HCT116 (cell line): ENCODE measurements around the gene CA7. TPM values are rescaled to one million over a fixed set of nuclear protein-coding genes. Genes with fewer than 3 reads are reported as not detected.
A peak's percentile ranks its signal among the peaks of the same experiment; 100 is the strongest.

Source experiments
- ATAC-seq: fragments of 200-7000 bp; cut with Tn5 transposase; 2 replicates; pipeline ENCODE4 v1.9.1; 2020; ENCODE audit warnings: mild to moderate bottlenecking, moderate library complexity
- BruUV-seq: library from RNA; stranded (reverse); fragments of 400-500 nt; replicated peaks from 2 replicates; lab custom pipeline; 2021; lab: Mats Ljungman, UMichigan
- CTCF ChIA-PET: fragments of 300-600 bp; sonication (Branson Sonifier 250); formaldehyde crosslinking; loops from one replicate; lab custom pipeline; 2021; ENCODE audit warnings: antibody characterized with exemption; lab: Charles Lee
- POLR2A ChIA-PET: fragments of 300-600, 350-600 bp; sonication (Branson Sonifier 250); formaldehyde crosslinking; loops from one replicate; lab custom pipeline; 2021; ENCODE audit warnings: antibody characterized with exemption; lab: Charles Lee
- RAD21 ChIA-PET, 2 experiments: fragments of 300-600 bp; sonication (Branson Sonifier 250); formaldehyde crosslinking; loops; one replicate each; lab custom pipeline; 2023; ENCODE audit warnings: low total read pairs in 2 of 2; ENCODE audit not compliant: uncharacterized antibody in 2 of 2, unreplicated experiment in 2 of 2, low non-redundant PET in 1 of 2; lab: Charles Lee
- DNase-seq: peaks from one replicate; pipeline ENCODE4 v3.0.0-alpha.2; 2010; ENCODE audit warnings: low read depth, low spot score
- H2AFZ ChIP-seq: fragments of 200-600 bp; shearing (Covaris generic), sonication (generic); 2 replicates; pipeline ENCODE4 v1.6.1; 2017; ENCODE audit warnings: low read depth, mixed run types, mixed read lengths, antibody characterized with exemption, low read length; ENCODE audit not compliant: poor library complexity, severe bottlenecking
- H3K27ac ChIP-seq: 2 replicates; pipeline ENCODE4 v1.5.1; 2012; ENCODE audit warnings: low read depth, low read length
- H3K27me3 ChIP-seq: fragments of 200-600 bp; sonication (generic); 2 replicates; pipeline ENCODE4 v1.6.1; 2016; ENCODE audit warnings: mixed run types, low read length, mixed read lengths; ENCODE audit not compliant: insufficient read depth
- H3K36me3 ChIP-seq, 2 experiments: fragments of 200-500 bp in 1 of 2; fragments of 200-600 bp in 1 of 2; sonication (Bioruptor generic) in 1 of 2; sonication (generic) in 1 of 2; 2 replicates each; pipeline versions ENCODE4 v1.5.1 to v1.6.1; 2014 to 2016; ENCODE audit warnings: low read length in 2 of 2, inconsistent platforms in 1 of 2, mixed read lengths in 1 of 2, mixed run types in 1 of 2; ENCODE audit not compliant: insufficient read depth in 2 of 2, control insufficient read depth in 1 of 2
- H3K4me1 ChIP-seq, 2 experiments: fragments of 200-600 bp in 1 of 2; sonication (generic) in 1 of 2; 2 replicates each; pipeline versions ENCODE4 v1.5.1 to v1.6.1; 2012 to 2017; ENCODE audit warnings: low read length in 2 of 2, inconsistent platforms in 1 of 2, mild to moderate bottlenecking in 1 of 2, mixed read lengths in 1 of 2, mixed run types in 1 of 2, moderate library complexity in 1 of 2; ENCODE audit not compliant: insufficient read depth in 2 of 2, control insufficient read depth in 1 of 2
- H3K4me2 ChIP-seq: fragments of 200-600 bp; sonication (generic); 2 replicates; pipeline ENCODE4 v1.6.1; 2017; ENCODE audit warnings: mixed run types, low read length, mixed read lengths
- H3K4me3 ChIP-seq, 2 experiments: fragments of 200-600 bp in 1 of 2; sonication (generic) in 1 of 2; replicated peaks in 1 of 2; 2 replicates each; pipeline ENCODE4 v1.5.1; 2011 to 2016; ENCODE audit warnings: low read length in 2 of 2, control low read depth in 1 of 2, low read depth in 1 of 2, mild to moderate bottlenecking in 1 of 2, mixed read lengths in 1 of 2, mixed run types in 1 of 2
- H3K79me2 ChIP-seq: fragments of 200-600 bp; sonication (generic); 2 replicates; pipeline ENCODE4 v1.6.1; 2017; ENCODE audit warnings: mild to moderate bottlenecking, mixed run types, low read length, moderate library complexity, mixed read lengths; ENCODE audit not compliant: insufficient read depth
- H3K9ac ChIP-seq: fragments of 200-600 bp; sonication (generic); 2 replicates; pipeline ENCODE4 v1.6.1; 2016; ENCODE audit warnings: low read length, mixed read lengths
- H3K9me2 ChIP-seq: fragments of 200-600 bp; sonication (generic), shearing (Covaris generic); 2 replicates; pipeline ENCODE4 v1.6.1; 2017; ENCODE audit warnings: mixed run types, mild to moderate bottlenecking, moderate library complexity; ENCODE audit not compliant: insufficient read depth
- H3K9me3 ChIP-seq, 2 experiments: fragments of 200-500 bp in 1 of 2; fragments of 200-600 bp in 1 of 2; sonication (Bioruptor generic) in 1 of 2; sonication (generic) in 1 of 2; 2 replicates each; pipeline ENCODE4 v1.6.1; 2014 to 2017; ENCODE audit warnings: low read length in 2 of 2, mixed read lengths in 2 of 2, inconsistent platforms in 1 of 2, low read depth in 1 of 2, mild to moderate bottlenecking in 1 of 2, mixed run types in 1 of 2, moderate library complexity in 1 of 2; ENCODE audit not compliant: control insufficient read depth in 1 of 2, insufficient read depth in 1 of 2
- H4K20me1 ChIP-seq: fragments of 200-600 bp; sonication (generic), shearing (Covaris generic); 2 replicates; pipeline ENCODE4 v1.6.1; 2017; ENCODE audit warnings: mixed run types, mild to moderate bottlenecking, moderate library complexity; ENCODE audit not compliant: insufficient read depth
- CBX3 ChIP-seq: IDR thresholded peaks from 2 replicates; pipeline ENCODE4 v1.6.1; 2012; ENCODE audit warnings: low read depth
- CEBPB ChIP-seq: IDR thresholded peaks from 2 replicates; pipeline ENCODE4 v1.6.1; 2012; ENCODE audit warnings: low read depth
- EGR1 ChIP-seq: IDR thresholded peaks from 2 replicates; pipeline ENCODE4 v1.6.1; 2012; ENCODE audit warnings: low read depth
- ELF1 ChIP-seq: IDR thresholded peaks from 2 replicates; pipeline ENCODE4 v1.6.1; 2012; ENCODE audit warnings: low read depth, borderline replicate concordance
- EZH2 ChIP-seq: fragments of 200-600 bp; sonication (generic); IDR thresholded peaks from 2 replicates; pipeline ENCODE4 v1.6.1; 2017; ENCODE audit warnings: antibody characterized with exemption, mixed run types
- EZH2phosphoT487 ChIP-seq: fragments of 200-600 bp; IDR thresholded peaks from 2 replicates; pipeline ENCODE4 v1.6.1; 2018; ENCODE audit warnings: antibody characterized with exemption, borderline replicate concordance
- FOSL1 ChIP-seq: IDR thresholded peaks from 2 replicates; pipeline ENCODE4 v1.6.1; 2012; ENCODE audit warnings: low read depth
- JUND ChIP-seq: IDR thresholded peaks from 2 replicates; pipeline ENCODE4 v1.6.1; 2012
- POLR2A ChIP-seq: IDR thresholded peaks from 2 replicates; pipeline ENCODE4 v1.7.0; 2011; ENCODE audit warnings: borderline replicate concordance; ENCODE audit not compliant: insufficient read depth, insufficient read length; ENCODE audit errors: extremely low read depth
- POLR2AphosphoS5 ChIP-seq: IDR thresholded peaks from 2 replicates; pipeline ENCODE4 v1.6.1; 2011; ENCODE audit warnings: mild to moderate bottlenecking, low read depth, low read length, moderate library complexity
- RAD21 ChIP-seq: IDR thresholded peaks from 2 replicates; pipeline ENCODE4 v1.6.1; 2012; ENCODE audit warnings: low read depth, mild to moderate bottlenecking
- SIN3A ChIP-seq: IDR thresholded peaks from 2 replicates; pipeline ENCODE4 v1.6.1; 2012; ENCODE audit warnings: low read depth
- SP1 ChIP-seq: IDR thresholded peaks from 2 replicates; pipeline ENCODE4 v1.6.1; 2012; ENCODE audit warnings: low read depth
- SRF ChIP-seq: IDR thresholded peaks from 2 replicates; pipeline ENCODE4 v1.6.1; 2012; ENCODE audit warnings: low read depth
- TCF7L2 ChIP-seq: IDR thresholded peaks from 2 replicates; pipeline ENCODE4 v1.7.0; 2011; ENCODE audit warnings: borderline replicate concordance, inconsistent platforms; ENCODE audit not compliant: insufficient read depth, insufficient read length; ENCODE audit errors: extremely low read depth
- ZFX ChIP-seq: fragments of 450-650 bp; IDR thresholded peaks from 2 replicates; pipeline ENCODE4 v1.6.1; 2017
- ZNF274 ChIP-seq: fragments of 200-500 bp; sonication (Bioruptor generic); IDR thresholded peaks from 2 replicates; pipeline ENCODE4 v1.6.1; 2014; ENCODE audit warnings: mild to moderate bottlenecking, low read depth, low read length, inconsistent platforms
- intact Hi-C: fragments of 100-400 bp; cut with micrococcal nuclease; formaldehyde crosslinking; loops from 2 replicates; pipeline ENCODE4 v1.10.0; 2022
- total RNA-seq: library from RNA; stranded (reverse); gene quantifications from one replicate; pipeline ENCODE4 v1.2.1, GENCODE V29; 2021; ENCODE audit not compliant: unreplicated experiment
- TF ChIP-seq, protein P1 (sequence below), 3 experiments: fragments of 200-600 bp in 1 of 3; sonication (generic) in 1 of 3; IDR thresholded peaks in 2 of 3; conservative IDR thresholded peaks in 1 of 3; 2 replicates each; pipeline ENCODE4 v1.5.1; 2012 to 2017; ENCODE audit warnings: low read depth in 2 of 3, low read length in 2 of 3, antibody characterized with exemption in 1 of 3, borderline replicate concordance in 1 of 3, control low read depth in 1 of 3, mild to moderate bottlenecking in 1 of 3, mixed read lengths in 1 of 3, mixed run types in 1 of 3, moderate library complexity in 1 of 3; ENCODE audit not compliant: insufficient read depth in 1 of 3
- TF ChIP-seq, protein P2 (sequence below): IDR thresholded peaks from 2 replicates; pipeline ENCODE4 v1.6.1; 2012
- TF ChIP-seq, protein P3 (sequence below): IDR thresholded peaks from 2 replicates; pipeline ENCODE4 v1.6.1; 2012; ENCODE audit warnings: low read depth
- TF ChIP-seq, protein P4 (sequence below): IDR thresholded peaks from 2 replicates; pipeline ENCODE4 v1.6.1; 2011; ENCODE audit warnings: mild to moderate bottlenecking, low read length, moderate library complexity; ENCODE audit not compliant: insufficient replicate concordance; ENCODE audit errors: extremely low read depth

Gene CA7
- total RNA-seq, 1 experiment from 2014 or later: not detected

DNA sequence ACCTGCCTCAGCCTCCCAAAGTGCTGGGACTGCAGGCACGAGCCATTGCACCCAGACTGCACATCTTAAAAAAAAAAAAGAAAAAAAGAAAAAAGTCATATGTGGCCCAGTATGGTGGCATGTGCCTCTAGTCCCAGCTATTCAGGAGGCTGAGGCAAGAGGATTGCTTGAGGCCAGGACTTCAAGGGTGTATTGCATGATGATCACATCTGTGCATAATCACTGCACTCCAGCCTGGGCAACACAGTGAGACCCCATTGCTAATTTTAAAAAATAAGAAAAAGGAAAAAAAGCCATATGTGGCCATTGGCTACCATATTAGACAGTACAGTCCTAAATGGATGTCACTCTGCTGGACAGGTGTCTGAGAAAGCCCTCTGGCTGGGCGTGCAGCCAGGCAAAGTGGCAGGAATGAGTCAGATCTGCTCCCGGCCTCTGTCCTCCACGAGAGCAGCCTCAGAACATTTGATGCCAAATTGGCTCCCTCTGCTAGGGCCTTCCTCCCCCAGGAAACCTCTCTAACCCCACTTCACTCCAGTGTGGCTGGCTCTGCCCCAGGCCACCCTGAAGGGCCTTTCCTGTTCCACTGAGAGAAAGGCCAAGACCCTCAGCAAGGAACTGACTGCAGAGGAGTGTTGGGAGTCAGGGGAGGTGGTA, 14.7 kb downstream of the CA7 start:
- CTCF ChIA-PET: interaction anchor here (0.7 to 1.8 kb wide), 2 partner anchors 28 to 118 kb away, joined by 3 to 6 read pairs; partner anchors contain the start of gene NAE1
- intact Hi-C loops: no loop called here
- ATAC-seq (peak; percentile 92), DNase-seq (peak; percentile 63)
- H3K9me3 ChIP-seq: no peaks in the 10 kb centered on the region
- H4K20me1 ChIP-seq: no peaks in the 10 kb centered on the region
- H2AFZ ChIP-seq: no peak overlapping the region
- RAD21 ChIA-PET: no interaction called here
- no peak overlapping the region for H3K4me3 ChIP-seq
- H3K79me2 ChIP-seq: no peaks in the 10 kb centered on the region
- BruUV-seq: no TSS peak
- POLR2A ChIA-PET: no interaction called here
- H3K9me2 ChIP-seq: no peaks in the 10 kb centered on the region
- H3K4me2 ChIP-seq: peak overlapping the region; percentile 52
- peak overlapping the region; percentile 42 for H3K27ac ChIP-seq
- H3K27me3 ChIP-seq: no peaks in the 10 kb centered on the region
- H3K4me1 ChIP-seq: peaks cover 12 to 14% of the 10 kb centered on the region in 2 experiments
- H3K36me3 ChIP-seq: no peaks in the 10 kb centered on the region
- H3K9ac ChIP-seq: no peak overlapping the region
- TF ChIP-seq POLR2AphosphoS5: peak; percentile 47; the same call in 1 of the 2 replicates
- TF ChIP-seq ELF1: no peak
- no peak for TF ChIP-seq EGR1
- TF ChIP-seq ZFX: no peak
- peak; percentile 80 for TF ChIP-seq FOSL1
- TF ChIP-seq EZH2: no peak
- no peak for TF ChIP-seq CEBPB
- peak; percentile 54; the same call in 1 of the 2 replicates for TF ChIP-seq SP1
- TF ChIP-seq, protein P1, sequence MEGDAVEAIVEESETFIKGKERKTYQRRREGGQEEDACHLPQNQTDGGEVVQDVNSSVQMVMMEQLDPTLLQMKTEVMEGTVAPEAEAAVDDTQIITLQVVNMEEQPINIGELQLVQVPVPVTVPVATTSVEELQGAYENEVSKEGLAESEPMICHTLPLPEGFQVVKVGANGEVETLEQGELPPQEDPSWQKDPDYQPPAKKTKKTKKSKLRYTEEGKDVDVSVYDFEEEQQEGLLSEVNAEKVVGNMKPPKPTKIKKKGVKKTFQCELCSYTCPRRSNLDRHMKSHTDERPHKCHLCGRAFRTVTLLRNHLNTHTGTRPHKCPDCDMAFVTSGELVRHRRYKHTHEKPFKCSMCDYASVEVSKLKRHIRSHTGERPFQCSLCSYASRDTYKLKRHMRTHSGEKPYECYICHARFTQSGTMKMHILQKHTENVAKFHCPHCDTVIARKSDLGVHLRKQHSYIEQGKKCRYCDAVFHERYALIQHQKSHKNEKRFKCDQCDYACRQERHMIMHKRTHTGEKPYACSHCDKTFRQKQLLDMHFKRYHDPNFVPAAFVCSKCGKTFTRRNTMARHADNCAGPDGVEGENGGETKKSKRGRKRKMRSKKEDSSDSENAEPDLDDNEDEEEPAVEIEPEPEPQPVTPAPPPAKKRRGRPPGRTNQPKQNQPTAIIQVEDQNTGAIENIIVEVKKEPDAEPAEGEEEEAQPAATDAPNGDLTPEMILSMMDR (IDR thresholded peaks at IDR 0.05 in 2 of 3, conservative IDR thresholded peaks at IDR 0.05 in 1 of 3; ENCODE audit: borderline replicate concordance in 1 of 3, insufficient read depth in 1 of 3, low read depth in 2 of 3, low read length in 2 of 3): no peak
- TF ChIP-seq, protein P2, sequence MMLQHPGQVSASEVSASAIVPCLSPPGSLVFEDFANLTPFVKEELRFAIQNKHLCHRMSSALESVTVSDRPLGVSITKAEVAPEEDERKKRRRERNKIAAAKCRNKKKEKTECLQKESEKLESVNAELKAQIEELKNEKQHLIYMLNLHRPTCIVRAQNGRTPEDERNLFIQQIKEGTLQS: no peak
- TF ChIP-seq CBX3: peak; percentile 66; the same call in 1 of the 2 replicates
- TF ChIP-seq SIN3A: no peak
- TF ChIP-seq POLR2A: no peak
- TF ChIP-seq, protein P3, sequence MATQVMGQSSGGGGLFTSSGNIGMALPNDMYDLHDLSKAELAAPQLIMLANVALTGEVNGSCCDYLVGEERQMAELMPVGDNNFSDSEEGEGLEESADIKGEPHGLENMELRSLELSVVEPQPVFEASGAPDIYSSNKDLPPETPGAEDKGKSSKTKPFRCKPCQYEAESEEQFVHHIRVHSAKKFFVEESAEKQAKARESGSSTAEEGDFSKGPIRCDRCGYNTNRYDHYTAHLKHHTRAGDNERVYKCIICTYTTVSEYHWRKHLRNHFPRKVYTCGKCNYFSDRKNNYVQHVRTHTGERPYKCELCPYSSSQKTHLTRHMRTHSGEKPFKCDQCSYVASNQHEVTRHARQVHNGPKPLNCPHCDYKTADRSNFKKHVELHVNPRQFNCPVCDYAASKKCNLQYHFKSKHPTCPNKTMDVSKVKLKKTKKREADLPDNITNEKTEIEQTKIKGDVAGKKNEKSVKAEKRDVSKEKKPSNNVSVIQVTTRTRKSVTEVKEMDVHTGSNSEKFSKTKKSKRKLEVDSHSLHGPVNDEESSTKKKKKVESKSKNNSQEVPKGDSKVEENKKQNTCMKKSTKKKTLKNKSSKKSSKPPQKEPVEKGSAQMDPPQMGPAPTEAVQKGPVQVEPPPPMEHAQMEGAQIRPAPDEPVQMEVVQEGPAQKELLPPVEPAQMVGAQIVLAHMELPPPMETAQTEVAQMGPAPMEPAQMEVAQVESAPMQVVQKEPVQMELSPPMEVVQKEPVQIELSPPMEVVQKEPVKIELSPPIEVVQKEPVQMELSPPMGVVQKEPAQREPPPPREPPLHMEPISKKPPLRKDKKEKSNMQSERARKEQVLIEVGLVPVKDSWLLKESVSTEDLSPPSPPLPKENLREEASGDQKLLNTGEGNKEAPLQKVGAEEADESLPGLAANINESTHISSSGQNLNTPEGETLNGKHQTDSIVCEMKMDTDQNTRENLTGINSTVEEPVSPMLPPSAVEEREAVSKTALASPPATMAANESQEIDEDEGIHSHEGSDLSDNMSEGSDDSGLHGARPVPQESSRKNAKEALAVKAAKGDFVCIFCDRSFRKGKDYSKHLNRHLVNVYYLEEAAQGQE: no peak
- TF ChIP-seq SRF: no peak
- TF ChIP-seq, protein P4, sequence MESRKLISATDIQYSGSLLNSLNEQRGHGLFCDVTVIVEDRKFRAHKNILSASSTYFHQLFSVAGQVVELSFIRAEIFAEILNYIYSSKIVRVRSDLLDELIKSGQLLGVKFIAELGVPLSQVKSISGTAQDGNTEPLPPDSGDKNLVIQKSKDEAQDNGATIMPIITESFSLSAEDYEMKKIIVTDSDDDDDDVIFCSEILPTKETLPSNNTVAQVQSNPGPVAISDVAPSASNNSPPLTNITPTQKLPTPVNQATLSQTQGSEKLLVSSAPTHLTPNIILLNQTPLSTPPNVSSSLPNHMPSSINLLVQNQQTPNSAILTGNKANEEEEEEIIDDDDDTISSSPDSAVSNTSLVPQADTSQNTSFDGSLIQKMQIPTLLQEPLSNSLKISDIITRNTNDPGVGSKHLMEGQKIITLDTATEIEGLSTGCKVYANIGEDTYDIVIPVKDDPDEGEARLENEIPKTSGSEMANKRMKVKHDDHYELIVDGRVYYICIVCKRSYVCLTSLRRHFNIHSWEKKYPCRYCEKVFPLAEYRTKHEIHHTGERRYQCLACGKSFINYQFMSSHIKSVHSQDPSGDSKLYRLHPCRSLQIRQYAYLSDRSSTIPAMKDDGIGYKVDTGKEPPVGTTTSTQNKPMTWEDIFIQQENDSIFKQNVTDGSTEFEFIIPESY: no peak
- TF ChIP-seq EZH2phosphoT487: no peak
- TF ChIP-seq TCF7L2: no peak
- peak; percentile 77 for TF ChIP-seq JUND
- no peak for TF ChIP-seq RAD21
- TF ChIP-seq ZNF274: no peak
